ENCODE results near the gene GALNT10. TPM values are rescaled to one million over a fixed set of nuclear protein-coding genes. Genes with fewer than 3 reads are reported as not detected.
"Not testable (repeated sequence)": the region's sequence is repeated elsewhere in the genome, so short reads cannot be mapped to it uniquely, and the experiment has no call there.

Gene GALNT10
- total RNA-seq, 2 donors from 2014 or later: 19.0 to 19.1 TPM

DNA sequence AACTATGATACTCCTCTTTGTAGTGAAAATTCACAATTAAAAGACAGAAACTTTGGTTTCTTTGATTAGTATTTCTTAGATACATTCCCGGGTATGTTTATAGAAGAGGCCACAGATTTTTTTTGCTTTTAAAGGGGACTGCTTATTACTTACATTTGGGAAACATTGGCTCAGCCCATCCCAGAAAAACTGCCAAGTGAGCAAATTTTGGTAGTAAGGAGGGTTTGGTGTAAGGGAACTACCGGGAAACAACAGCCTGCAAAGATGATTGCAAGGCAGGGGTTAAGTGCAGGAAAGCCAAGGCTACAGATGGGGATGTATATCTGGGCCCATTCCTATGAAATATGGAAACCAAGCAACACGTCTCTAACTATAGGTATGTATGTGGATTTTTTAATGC is 166.4 kb downstream of the GALNT10 start:
- DNase-seq (no peak), ATAC-seq (no peak)
- intact Hi-C loops (cut with DNase I): no loop called here

DNA sequence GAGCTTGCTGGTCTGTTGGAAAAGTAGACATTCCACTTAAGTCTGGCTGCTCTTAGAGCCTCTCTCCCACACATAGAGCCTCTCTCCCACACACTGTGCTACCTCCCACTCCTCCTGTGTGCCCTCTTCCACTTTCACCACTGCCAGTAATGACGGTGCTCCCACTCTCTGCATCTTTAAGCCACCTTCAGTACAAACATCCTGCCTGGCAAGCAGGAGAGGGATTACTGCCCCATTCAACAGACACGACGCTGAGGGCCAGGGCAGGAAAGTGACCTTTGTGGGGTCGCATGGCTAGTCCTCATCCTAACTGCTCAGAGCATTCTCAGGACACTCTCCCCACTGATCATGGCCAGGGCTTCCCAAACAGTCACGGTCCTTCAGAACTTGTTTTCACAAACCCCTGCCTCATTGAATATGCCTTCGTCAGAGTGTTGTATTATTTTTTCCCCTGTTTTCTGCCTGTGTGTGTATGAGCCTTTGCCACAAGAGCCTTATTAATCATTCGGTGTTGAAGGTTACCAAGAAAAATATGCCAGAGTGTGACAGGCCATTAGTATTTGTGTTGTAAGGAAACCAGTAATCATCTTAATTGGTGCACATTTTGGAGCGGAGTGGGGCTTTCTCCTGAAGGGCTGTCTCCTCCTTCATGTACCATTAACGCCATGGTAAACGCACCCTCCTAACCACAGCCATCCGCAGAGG is 168.1 kb downstream of the GALNT10 start:
- intact Hi-C loops (cut with DNase I): no loop called here
- ATAC-seq (peak in 1 of 2 donors; percentile 17), DNase-seq (no peak)

DNA sequence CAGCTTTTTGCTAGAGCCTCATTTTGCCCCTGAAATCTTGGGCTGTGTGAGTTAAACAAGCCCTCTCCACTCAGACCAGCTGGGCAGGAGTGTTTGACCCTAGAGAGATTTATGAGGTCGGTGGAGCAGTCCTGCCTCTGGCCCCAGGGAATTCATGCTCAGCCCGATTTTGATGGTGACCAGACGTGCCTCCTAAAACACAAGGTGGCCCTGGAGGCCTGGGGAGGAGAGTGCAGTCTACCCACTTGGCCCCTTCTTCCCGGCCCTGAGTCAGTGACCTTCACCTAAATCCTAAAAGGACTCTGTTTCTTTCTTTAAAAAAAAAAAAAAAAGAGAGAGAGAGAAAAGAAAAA is 168.7 kb downstream of the GALNT10 start:
- DNase-seq (no peak), ATAC-seq (no peak)
- intact Hi-C loops (cut with DNase I): no loop called here

DNA sequence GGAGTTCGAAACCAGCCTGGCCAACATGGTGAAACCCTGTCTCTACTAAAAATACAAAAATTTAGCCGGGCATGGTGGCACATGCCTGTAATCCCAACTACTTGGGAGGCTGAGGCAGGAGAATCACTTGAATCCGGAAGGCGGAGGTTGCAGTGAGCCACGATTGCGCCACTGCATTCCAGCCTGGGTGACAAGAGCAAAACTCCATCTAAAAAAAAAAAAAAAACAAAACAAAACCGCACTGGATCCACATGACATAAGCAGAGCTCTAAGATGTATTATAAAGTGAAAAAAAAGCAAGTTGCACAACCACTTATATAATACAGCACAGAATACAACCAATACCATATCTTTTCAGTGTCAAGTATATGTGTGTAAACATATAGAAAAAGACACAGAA is 169.7 kb downstream of the GALNT10 start:
- ATAC-seq; intact Hi-C loops (cut with DNase I); DNase-seq: not testable (repeated sequence)

DNA sequence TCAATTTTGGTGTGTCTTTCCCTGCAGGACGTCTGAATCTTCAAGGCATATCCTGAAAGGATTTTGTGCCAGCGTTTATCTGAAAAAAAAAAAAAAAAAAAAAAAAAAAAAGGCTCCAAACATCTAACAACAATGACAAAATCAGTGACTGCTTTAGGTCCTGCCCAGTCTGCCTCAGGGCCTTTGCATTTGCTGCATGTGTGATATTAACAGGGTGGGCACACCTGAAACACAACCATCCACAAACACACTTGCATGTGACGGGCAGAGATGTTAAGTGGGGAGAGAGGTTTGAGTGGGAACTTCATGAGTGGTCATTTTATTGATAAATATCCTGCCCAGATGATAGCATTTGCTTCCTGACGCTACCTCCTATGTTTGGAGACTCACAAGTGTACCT is 172.9 kb downstream of the GALNT10 start:
- ATAC-seq (no peak), DNase-seq (no peak)
- intact Hi-C loops (cut with DNase I): no loop called here

DNA sequence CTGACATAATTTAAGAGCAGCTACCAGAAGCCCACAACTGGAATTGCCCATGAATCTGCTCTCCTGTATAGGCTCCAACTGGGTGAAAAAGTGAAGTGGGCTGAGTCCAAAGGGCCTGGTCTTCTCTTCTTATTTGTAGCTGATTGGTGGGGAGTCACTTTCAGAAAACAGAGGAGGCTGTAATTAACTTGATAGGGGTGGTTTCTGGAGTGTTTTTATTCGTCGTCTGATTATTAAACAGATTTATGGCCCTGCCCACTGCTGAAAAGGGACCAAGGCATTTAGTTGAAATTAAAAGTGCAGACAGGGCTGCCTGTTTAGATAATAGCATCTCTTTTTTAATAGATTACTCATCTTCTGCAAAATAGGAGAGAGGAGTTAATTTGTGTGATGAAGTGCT is 174.2 kb downstream of the GALNT10 start:
- intact Hi-C loops (cut with DNase I): no loop called here
- no peak for ATAC-seq
- DNase-seq: no peak

DNA sequence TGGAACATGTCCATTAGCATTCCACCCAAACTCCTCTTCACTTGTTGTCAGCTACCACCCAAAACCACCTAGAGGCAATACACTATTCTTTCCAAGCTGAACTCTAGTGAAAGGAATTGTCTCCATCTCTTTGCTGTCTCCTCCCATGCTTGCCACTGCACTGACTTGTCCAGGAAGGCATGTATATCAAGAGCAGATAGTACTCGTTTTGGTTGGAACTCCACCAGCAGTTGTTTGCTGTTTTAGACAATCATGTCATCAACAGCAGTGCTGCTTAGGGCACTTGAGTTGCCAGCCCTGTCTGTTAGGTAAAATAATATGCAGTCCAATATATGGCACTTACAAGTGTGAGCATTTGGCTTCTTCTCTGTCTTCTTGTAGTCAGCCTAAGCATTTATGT is 175.3 kb downstream of the GALNT10 start:
- intact Hi-C loops (cut with DNase I): no loop called here
- ATAC-seq: peak in 1 of 2 donors; percentile 35
- DNase-seq: no peak

DNA sequence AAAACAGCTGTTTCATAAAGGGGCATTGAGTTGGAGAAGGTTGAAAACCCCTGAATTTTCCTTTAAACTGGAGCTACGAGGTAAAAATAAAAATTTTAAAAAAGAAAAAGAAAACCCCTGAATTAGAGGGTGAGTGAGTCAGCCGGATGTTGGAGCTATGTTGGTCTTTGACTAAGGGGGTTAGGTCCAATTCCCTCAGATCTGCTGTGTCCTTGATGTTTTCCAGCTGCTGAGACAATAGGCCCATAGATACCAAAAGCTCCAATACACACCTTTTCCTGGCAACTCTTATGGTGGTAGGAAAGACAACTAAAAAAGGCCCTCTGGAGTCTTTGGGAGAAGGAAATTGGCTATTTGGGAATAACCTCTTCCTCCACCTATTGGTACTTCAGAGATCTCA is 175.8 kb downstream of the GALNT10 start:
- ATAC-seq (peak in 1 of 2 donors; percentile 26), DNase-seq (no peak)
- intact Hi-C loops (cut with DNase I): no loop called here

DNA sequence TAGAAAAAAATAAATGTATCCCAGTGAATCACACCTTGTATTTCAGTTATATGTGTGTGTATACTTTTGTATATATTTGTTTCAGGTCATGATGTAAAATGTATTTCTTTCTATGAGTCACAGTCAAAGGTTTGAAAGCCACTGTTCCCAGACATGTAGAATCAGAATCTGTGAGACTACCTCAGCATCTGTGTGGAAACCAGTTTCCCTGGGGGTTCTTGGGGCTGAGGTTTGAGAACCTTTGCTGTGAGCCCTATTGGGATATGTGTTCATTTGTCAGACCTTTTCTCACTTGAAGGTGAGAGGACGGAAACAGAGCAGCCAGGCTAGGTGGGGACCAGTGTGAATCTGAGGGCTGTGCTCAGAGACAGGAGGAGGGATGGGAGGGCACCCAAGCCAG is 176.6 kb downstream of the GALNT10 start:
- DNase-seq: no peak
- no peak for ATAC-seq
- intact Hi-C loops (cut with DNase I): no loop called here

DNA sequence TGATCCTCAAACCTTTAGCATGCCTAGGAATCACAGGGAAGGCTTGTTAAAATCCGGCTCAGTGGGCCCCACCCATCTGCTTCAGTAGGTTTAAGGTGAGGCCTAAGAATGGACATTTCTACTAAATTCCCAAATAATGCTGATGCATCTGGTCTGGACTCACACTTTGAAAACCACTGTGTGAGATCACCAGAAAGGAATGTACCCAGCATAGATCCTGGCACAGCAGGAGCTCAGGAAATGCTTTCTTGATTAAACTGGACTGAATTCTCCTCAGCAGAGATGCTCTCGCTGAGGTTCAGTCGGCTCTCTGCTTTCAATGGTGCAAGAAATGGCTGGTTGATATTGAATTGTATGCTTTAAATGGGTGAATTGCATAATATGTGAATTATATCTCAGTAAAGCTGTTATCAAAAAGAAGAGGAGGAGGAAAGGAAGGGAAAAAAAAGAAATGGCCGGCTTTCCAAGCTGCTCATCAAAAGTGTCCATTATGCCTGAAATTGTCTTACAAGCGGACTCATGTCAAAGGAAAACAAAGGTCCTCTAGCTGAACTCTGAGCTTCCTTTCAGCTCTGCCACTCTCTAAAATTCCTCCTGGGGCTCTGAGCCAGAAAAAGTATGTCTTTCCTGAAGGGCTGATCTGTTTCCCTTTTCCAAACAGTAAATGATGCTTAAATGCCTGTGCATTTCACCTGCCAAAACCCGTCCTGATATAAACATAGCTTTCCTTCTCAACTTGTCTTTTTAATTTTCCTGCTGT is 177.7 kb downstream of the GALNT10 start:
- peak; percentile 69 to 85 for ATAC-seq
- intact Hi-C loops (cut with DNase I): no loop called here
- DNase-seq: peak; percentile 39

DNA sequence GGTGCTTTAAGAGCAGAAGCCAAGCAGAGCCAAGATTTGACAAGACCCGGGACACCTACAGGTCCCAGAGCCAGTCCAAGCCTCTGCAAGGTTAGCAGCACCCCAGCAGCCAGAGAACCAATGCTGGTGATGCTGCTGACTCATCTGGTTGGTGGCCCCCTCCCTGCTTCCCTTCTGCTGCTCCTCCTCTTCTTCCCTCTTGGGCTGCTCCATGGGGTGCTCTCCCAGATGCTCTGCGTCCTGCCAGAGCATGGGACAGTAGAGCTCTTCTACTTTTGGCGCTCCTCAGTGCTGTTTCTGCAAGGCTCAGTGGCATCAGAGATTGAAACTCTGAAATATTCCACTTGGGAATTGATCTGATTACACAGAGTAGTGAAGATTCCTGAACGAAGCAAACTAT is 179.1 kb downstream of the GALNT10 start:
- intact Hi-C loops (cut with DNase I): no loop called here
- ATAC-seq (no peak), DNase-seq (no peak)

DNA sequence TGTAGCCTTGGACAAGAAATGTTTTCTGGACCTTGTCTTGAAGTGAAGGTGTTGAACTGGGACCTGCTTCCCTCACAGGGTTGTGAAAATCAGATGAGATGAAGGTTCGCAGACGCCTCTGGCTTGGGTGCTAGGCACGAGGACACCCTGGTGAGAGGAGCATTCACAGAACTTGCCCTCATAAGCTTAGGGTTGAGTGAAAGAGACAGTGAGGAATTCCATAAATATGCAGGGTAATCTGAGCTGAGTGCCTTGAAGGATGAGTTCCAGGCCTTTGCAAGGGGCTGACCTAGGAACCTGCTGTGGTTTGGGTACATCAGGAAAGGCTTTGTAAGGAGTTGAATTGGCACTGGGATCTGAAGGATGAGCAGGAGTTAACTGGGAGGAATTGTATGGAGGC is 179.6 kb downstream of the GALNT10 start:
- DNase-seq (no peak), ATAC-seq (no peak)
- intact Hi-C loops (cut with DNase I): no loop called here

DNA sequence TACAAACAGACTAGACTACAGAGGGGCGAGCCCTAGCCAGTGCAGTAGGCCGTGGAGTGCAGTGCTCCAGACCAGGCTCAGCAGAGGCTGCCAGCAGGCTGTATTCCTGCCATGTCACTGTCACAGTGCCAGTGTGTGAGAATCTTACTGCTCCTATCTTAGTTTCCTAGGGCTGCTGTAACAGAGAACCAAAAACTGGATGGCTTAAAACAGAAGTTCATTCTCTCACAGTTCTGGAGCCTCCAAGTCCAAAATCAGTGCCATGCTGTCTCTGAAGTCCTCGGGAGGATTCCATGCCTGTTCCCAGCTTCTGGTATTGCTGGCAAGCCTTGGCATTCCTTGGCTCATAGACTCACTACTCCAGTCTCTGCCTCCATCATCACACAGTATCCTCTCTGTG is 180.3 kb downstream of the GALNT10 start:
- ATAC-seq (peak; percentile 54 to 77), DNase-seq (no peak)
- intact Hi-C loops (cut with DNase I): no loop called here

DNA sequence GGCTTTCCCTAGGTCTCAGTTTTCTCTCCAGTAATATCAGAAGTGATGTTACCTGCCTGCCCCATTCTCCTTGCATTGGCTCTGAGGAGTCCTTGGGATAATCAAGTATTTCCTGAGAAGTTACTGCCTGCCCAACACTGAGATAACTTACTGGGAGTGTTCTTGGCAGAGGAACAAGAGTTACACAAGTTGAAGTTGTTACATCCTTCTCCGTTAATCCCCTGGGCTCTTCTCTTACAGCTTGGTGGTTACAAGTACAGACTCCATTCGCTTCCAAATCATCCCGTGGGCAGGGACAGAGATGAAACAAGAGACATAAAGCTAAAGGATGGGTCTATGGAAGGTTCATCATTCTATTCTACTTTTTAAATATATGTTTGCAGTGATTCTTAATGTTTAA is 181.2 kb downstream of the GALNT10 start:
- intact Hi-C loops (cut with DNase I): no loop called here
- peak; percentile 76 to 80 for ATAC-seq
- no peak for DNase-seq

DNA sequence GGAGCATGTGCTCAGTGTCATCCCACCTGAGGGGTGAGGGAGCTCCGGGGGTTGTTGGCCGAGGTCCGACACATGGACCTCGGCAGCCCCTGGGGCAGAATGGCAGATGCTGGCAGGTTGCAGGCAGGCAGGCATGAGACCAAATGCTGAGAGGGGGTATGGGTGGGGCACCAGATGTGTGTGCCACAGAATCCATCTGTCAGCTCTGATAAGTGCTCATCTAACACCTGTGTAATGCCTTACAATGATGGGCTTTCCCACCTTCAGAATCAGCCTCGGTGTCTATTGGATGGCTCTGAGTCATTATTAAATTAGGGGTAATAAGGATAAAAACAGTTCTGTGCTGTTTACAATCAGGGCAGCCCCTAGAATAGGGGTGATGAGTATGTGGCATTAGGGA is 182.1 kb downstream of the GALNT10 start:
- no peak for ATAC-seq
- intact Hi-C loops (cut with DNase I): no loop called here
- no peak for DNase-seq

DNA sequence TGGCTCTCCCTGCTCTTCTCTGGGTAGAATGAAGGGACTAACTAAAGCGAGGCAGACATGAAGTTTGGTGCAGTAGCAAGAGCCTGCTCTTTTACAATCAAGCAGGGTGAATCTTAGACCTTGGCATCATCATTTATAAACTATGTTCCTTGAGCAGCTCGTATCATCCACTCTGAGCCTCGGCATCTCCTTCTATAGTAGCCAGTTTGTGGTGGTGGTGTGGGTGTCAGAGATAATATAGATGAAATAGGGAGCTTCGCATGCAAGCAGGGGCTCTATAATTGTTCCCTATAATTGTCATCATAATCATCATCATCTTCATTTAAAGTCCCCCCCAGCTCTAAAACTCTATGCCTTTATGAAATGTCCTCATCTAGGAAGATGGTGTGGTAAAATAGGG is 182.8 kb downstream of the GALNT10 start:
- no peak for DNase-seq
- intact Hi-C loops (cut with DNase I): no loop called here

DNA sequence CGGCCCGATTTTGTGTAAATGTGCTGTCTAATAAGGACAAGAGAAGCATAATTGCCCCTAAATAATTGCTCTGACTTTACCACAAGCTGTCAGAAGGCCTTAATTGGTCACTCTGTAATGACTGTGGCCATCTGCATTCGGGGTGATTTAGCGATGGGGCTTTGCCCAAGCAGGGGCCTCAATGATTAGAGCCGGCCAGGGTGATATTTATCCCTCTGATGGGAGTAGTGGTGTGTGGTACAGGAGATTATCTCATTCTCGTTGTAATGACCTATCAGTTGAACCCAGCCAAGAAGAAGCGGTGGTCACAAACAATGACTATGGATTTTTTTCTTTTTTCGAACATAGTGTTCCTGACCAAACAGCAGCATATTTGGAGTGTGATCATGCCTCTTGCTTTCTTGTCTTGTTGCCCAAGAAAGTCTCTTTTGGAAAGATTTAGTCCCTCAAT is 183.2 kb downstream of the GALNT10 start:
- DNase-seq (no peak), ATAC-seq (no peak)
- intact Hi-C loops (cut with DNase I): no loop called here

More for the DNA sequence above, 182.8 kb downstream of the GALNT10 start:
- ATAC-seq: no peak

DNA sequence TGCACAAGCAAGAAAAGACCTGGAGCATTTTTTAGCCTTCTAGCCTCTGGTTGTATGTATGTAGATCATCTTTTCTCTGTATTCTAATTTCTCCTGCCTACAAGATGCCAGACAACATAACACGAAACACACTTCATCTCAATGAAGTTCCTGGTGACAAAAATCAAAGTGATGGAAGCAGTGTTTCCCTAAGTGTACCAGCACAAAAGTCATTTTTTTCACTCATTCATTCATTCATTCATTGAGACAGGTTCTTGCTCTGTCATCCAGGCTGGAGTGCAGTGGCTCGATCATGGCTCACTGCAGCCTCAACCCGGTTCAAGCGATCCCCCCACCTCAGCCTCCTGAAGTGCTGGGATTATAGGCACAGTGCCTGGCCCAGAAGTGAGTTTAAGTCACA is 183.7 kb downstream of the GALNT10 start:
- intact Hi-C loops (cut with DNase I): no loop called here
- ATAC-seq (no peak), DNase-seq (no peak)

DNA sequence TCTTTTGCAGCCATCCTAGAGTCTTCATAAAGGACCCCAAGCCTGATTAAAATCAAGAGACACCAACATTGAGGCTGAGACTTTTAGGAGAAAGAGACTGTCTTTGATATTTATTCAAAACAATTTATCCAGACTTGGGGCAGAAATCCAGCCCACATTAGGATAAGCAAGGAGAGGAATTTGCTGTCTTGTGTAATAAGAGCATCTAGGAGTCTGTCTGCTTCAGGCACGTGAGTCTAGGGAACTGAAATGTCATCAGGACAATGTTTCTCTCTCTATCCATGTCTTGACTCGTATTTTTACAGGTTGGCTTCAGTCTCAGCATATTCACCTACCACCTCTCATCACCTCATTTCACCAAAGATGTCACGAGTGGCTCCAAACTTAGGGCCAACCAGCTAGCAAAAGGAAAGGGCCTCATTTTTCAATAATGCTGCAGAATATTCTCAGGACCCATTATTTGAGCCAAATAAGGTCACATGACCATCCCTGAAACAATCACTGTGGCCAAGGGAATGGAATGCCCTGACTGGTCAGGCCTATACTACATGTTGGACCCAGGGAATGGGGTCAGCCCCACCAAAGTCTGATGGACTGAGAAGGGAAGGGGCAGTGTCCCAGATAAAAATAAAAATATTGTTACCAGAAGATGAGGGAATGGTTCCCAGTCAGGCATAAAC is 184.9 kb downstream of the GALNT10 start:
- DNase-seq (no peak), ATAC-seq (no peak)
- intact Hi-C loops (cut with DNase I): no loop called here

DNA sequence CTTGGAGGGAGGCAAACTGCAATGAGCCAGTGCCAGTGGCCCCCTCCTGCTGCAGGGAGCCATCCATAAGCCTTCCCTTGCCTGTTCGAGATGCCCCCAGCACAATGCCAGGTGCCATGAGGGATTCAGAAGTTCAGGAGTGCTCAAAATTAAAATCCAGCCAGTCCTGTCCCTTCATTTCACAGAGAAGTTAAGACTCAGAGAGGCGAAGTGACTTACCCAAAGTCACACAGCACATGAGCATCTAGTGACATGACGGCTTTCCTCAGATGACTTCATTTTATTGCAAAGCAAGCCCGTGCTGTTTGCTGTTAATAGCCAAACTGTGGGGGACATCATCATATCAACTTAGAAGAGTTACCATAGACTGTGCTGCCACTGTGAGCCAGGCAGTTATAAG is 185.9 kb downstream of the GALNT10 start:
- intact Hi-C loops (cut with DNase I): no loop called here
- ATAC-seq: no peak
- no peak for DNase-seq

Data from left cardiac atrium (tissue), 4 donors.